ENCODE data around the gene IKZF1. TPM values are rescaled to one million over a fixed set of nuclear protein-coding genes. Genes with fewer than 3 reads are reported as not detected.

IKZF1 gene
- total RNA-seq, 1 experiment from 2014 or later: 0.77 TPM

- in situ Hi-C loops (cut with HindIII; ENCODE audit: low pct_unique_long_range_greater_than_20kb, low sequenced_read_pairs): no loop called here
Measured at GRCh38 chr7:50400114-50400513, 95.6 kb downstream of the IKZF1 start.

GRCh38 chr7:50404392-50404791, 99.9 kb downstream of the IKZF1 start:
- H3K9me3 ChIP-seq (ENCODE audit: control insufficient read depth, insufficient read depth, low read depth, low read length): no peaks in the 10 kb centered on the region
- no peak overlapping the region for H3K27ac ChIP-seq (ENCODE audit: low read length)
- in situ Hi-C loops (cut with HindIII; ENCODE audit: low pct_unique_long_range_greater_than_20kb, low sequenced_read_pairs): no loop called here
- no peaks in the 10 kb centered on the region for H3K36me3 ChIP-seq (ENCODE audit: control insufficient read depth, insufficient read depth, low read length)
- no peak overlapping the region for H3K4me3 ChIP-seq (ENCODE audit: low read depth in 2 of 2, low read length in 2 of 2)
- intact Hi-C loops (cut with micrococcal nuclease; ENCODE audit: unreplicated experiment): no loop called here
- ChIA-PET POLR2A (no interaction called here), CTCF (no interaction called here)
- TF ChIP-seq, protein P1, sequence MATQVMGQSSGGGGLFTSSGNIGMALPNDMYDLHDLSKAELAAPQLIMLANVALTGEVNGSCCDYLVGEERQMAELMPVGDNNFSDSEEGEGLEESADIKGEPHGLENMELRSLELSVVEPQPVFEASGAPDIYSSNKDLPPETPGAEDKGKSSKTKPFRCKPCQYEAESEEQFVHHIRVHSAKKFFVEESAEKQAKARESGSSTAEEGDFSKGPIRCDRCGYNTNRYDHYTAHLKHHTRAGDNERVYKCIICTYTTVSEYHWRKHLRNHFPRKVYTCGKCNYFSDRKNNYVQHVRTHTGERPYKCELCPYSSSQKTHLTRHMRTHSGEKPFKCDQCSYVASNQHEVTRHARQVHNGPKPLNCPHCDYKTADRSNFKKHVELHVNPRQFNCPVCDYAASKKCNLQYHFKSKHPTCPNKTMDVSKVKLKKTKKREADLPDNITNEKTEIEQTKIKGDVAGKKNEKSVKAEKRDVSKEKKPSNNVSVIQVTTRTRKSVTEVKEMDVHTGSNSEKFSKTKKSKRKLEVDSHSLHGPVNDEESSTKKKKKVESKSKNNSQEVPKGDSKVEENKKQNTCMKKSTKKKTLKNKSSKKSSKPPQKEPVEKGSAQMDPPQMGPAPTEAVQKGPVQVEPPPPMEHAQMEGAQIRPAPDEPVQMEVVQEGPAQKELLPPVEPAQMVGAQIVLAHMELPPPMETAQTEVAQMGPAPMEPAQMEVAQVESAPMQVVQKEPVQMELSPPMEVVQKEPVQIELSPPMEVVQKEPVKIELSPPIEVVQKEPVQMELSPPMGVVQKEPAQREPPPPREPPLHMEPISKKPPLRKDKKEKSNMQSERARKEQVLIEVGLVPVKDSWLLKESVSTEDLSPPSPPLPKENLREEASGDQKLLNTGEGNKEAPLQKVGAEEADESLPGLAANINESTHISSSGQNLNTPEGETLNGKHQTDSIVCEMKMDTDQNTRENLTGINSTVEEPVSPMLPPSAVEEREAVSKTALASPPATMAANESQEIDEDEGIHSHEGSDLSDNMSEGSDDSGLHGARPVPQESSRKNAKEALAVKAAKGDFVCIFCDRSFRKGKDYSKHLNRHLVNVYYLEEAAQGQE (IDR thresholded peaks at IDR 0.05; ENCODE audit: insufficient read depth in 1 of 2, low read depth in 2 of 2, low read length in 1 of 2): no peak
- TF ChIP-seq CTCF (IDR thresholded peaks at IDR 0.05): no peak
- no peak for TF ChIP-seq POLR2AphosphoS5 (IDR thresholded peaks at IDR 0.05; ENCODE audit: low read depth, low read length)
- TF ChIP-seq SIN3A (IDR thresholded peaks at IDR 0.05; ENCODE audit: borderline replicate concordance, insufficient read depth, low read depth, low read length): no peak
- DNase-seq (ENCODE audit: low read depth, low spot score) (no peak), ATAC-seq (peak; percentile 67)
- H3K4me1 ChIP-seq (ENCODE audit: control insufficient read depth, insufficient read depth, low read length): no peaks in the 10 kb centered on the region
- no TSS peak for BruUV-seq (replicated peaks)
- H3K27me3 ChIP-seq (ENCODE audit: control insufficient read depth, insufficient read depth, low read length): peaks cover 26% of the 10 kb centered on the region

More at GRCh38 chr7:50400114-50400513, 95.6 kb downstream of the IKZF1 start:
- ATAC-seq (no peak), DNase-seq (ENCODE audit: low read depth, low spot score) (no peak)
- Histone ChIP-seq H3K4me3 (ENCODE audit: low read depth in 2 of 2, low read length in 2 of 2) (no peak overlapping the region), H3K9me3 (ENCODE audit: control insufficient read depth, insufficient read depth, low read depth, low read length) (no peaks in the 10 kb centered on the region), H3K27ac (ENCODE audit: low read length) (no peak overlapping the region), H3K27me3 (ENCODE audit: control insufficient read depth, insufficient read depth, low read length) (peaks cover 38% of the 10 kb centered on the region), H3K4me1 (ENCODE audit: control insufficient read depth, insufficient read depth, low read length) (no peaks in the 10 kb centered on the region), H3K36me3 (ENCODE audit: control insufficient read depth, insufficient read depth, low read length) (no peaks in the 10 kb centered on the region)
- BruUV-seq (replicated peaks): no TSS peak
- ChIA-PET CTCF (no interaction called here), POLR2A (no interaction called here)
- TF ChIP-seq TCF7L2 (IDR thresholded peaks at IDR 0.05; ENCODE audit: low read depth, low read length) (no peak), POLR2AphosphoS5 (IDR thresholded peaks at IDR 0.05; ENCODE audit: low read depth, low read length) (no peak), SIN3A (IDR thresholded peaks at IDR 0.05; ENCODE audit: borderline replicate concordance, insufficient read depth, low read depth, low read length) (no peak)
- TF ChIP-seq, protein P1 (IDR thresholded peaks at IDR 0.05; ENCODE audit: insufficient read depth in 1 of 2, low read depth in 2 of 2, low read length in 1 of 2): no peak
- intact Hi-C loops (cut with micrococcal nuclease; ENCODE audit: unreplicated experiment): no loop called here
